WERI-Rb-1 (cell line): Measurements from ENCODE around the gene RSRP1.
A peak's percentile ranks its signal among the peaks of the same experiment; 100 is the strongest.

ENCODE experiments used
- DNase-seq: peaks from one replicate; pipeline ENCODE4 v3.0.0-alpha.2; 2020
- H3K27ac ChIP-seq: fragments of 250-450 bp; sonication (Bioruptor Pico); 2 replicates; pipeline ENCODE4 v1.5.1; 2020; ENCODE audit warnings: mild to moderate bottlenecking, moderate library complexity
- H3K27me3 ChIP-seq: fragments of 250-450 bp; sonication (Bioruptor Pico); 2 replicates; pipeline ENCODE4 v1.5.1; 2021; ENCODE audit warnings: mild to moderate bottlenecking, low read depth, moderate library complexity; ENCODE audit not compliant: insufficient read depth, severe bottlenecking
- H3K36me3 ChIP-seq: fragments of 250-450 bp; sonication (Bioruptor Pico); 2 replicates; pipeline ENCODE4 v1.5.1; 2020; ENCODE audit warnings: mild to moderate bottlenecking, moderate library complexity
- H3K4me3 ChIP-seq: 2 replicates; pipeline ENCODE4 v1.5.1; 2011; ENCODE audit warnings: low read depth, mild to moderate bottlenecking, control low read depth, low read length
- H3K9me3 ChIP-seq: fragments of 250-450 bp; sonication (Bioruptor Pico); 2 replicates; pipeline ENCODE4 v1.5.1; 2021; ENCODE audit warnings: mild to moderate bottlenecking, moderate library complexity; ENCODE audit not compliant: severe bottlenecking
- CTCF ChIP-seq: IDR thresholded peaks from 2 replicates; pipeline ENCODE4 v1.5.1; 2011; ENCODE audit warnings: low read depth, mild to moderate bottlenecking, control low read depth, inconsistent platforms, low read length

RSRP1 gene

GRCh38 chr1:25219661-25220251, 27.5 kb downstream of the RSRP1 start:
- no peak for DNase-seq
- peaks cover 34% of the 10 kb centered on the region for H3K36me3 ChIP-seq
- no peaks in the 10 kb centered on the region for H3K9me3 ChIP-seq
- no peaks in the 10 kb centered on the region for H3K27me3 ChIP-seq
- no peak for TF ChIP-seq CTCF
- no peak overlapping the region for H3K27ac ChIP-seq
- no peak overlapping the region for H3K4me3 ChIP-seq

GRCh38 chr1:25217598-25218232, 29.5 kb downstream of the RSRP1 start:
- peaks cover 14% of the 10 kb centered on the region for H3K36me3 ChIP-seq
- DNase-seq = no peak
- no peak overlapping the region for H3K27ac ChIP-seq

DNA sequence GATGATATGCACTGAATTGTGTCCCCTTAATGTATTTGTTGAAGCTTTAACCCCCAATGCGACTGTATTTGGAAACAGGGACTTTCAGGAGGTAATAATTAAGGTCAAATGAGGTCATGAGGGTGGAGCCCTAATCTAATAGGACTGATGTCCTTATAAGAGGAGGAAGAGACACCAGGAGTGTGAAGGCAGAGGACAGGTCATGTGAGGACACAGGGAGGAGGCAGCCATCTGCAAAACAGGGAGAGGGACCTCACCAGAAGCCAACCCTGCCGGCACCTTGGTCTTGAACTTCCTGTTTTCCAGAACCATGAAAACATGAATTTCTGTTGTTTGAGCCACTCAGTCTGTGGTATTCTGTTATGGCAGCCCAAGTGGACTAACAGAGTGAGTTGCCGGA, 30.2 kb downstream of the RSRP1 start:
- no peak overlapping the region for H3K4me3 ChIP-seq
- TF ChIP-seq CTCF = no peak
- H3K27me3 ChIP-seq = no peaks in the 10 kb centered on the region
- no peak overlapping the region for H3K27ac ChIP-seq
- no peaks in the 10 kb centered on the region for H3K9me3 ChIP-seq
- peaks cover 8% of the 10 kb centered on the region for H3K36me3 ChIP-seq
- no peak for DNase-seq

More at GRCh38 chr1:25217598-25218232, 29.5 kb downstream of the RSRP1 start:
- Histone ChIP-seq H3K27me3 (no peaks in the 10 kb centered on the region), H3K9me3 (no peaks in the 10 kb centered on the region), H3K4me3 (no peak overlapping the region)
- TF ChIP-seq CTCF = 0 out of 2 replicates have a peak, but pooled peaks have one; percentile 14

DNA sequence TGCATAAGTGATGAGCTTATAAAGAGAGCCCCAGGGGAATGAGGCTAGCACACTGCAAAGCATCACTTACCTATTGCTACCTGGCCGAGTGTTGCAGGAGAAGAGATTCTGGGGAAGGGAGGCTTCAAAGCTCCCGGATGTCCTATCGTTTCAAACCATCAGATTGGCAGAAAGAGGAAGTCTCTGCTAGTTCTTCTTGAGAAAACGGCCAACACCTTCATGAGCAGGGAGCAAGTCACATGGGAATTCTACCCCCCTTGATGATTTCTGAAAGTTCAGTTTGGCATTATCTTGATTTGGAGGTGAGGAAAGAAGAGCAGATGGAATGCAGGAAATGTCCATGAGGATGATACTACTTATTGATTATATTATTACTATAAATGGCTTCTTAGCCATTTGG, 31.1 kb downstream of the RSRP1 start:
- no peak for DNase-seq
- no peaks in the 10 kb centered on the region for H3K27me3 ChIP-seq
- peaks cover 1% of the 10 kb centered on the region for H3K36me3 ChIP-seq
- no peak for TF ChIP-seq CTCF
- H3K4me3 ChIP-seq = no peak overlapping the region
- no peaks in the 10 kb centered on the region for H3K9me3 ChIP-seq
- H3K27ac ChIP-seq = no peak overlapping the region

GRCh38 chr1:25212725-25213124, 34.5 kb downstream of the RSRP1 start:
- Histone ChIP-seq H3K4me3 (no peak overlapping the region), H3K9me3 (no peaks in the 10 kb centered on the region), H3K36me3 (no peaks in the 10 kb centered on the region), H3K27ac (no peak overlapping the region), H3K27me3 (no peaks in the 10 kb centered on the region)
- no peak for TF ChIP-seq CTCF
- no peak for DNase-seq

DNA sequence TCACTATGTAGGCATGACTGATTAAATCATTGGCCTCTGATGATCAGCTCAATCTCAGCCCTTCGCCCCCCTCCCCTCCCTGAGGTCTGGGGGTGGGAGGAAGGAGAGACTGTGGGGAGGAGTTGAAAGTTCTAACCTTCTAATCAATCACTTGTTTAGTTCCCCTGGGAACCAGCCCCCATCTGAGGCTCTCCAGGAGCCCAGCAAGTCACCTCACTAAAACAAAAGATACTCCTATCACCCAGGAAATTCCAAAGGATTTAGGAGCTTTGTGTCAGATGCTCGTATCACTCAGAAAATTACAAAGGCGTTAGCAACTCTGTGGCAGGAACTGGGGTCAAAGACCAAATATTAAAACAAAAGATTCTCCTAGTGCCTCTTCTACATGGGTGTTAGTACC, 36.5 kb downstream of the RSRP1 start:
- no peaks in the 10 kb centered on the region for H3K36me3 ChIP-seq
- no peak for DNase-seq
- no peak overlapping the region for H3K4me3 ChIP-seq
- no peak for TF ChIP-seq CTCF
- H3K9me3 ChIP-seq = no peaks in the 10 kb centered on the region
- no peaks in the 10 kb centered on the region for H3K27me3 ChIP-seq
- no peak overlapping the region for H3K27ac ChIP-seq
